ENCODE measurements around the gene PLD3.
A peak's percentile ranks its signal among the peaks of the same experiment; 100 is the strongest.

Gene PLD3

GRCh38 chr19:40417643-40417981 lies 69.1 kb downstream of the PLD3 start:
- TF ChIP-seq CEBPB (IDR thresholded peaks at IDR 0.05) (no peak), FOXM1 (IDR thresholded peaks at IDR 0.05; ENCODE audit: borderline replicate concordance, low read depth) (no peak), ZBTB7A (IDR thresholded peaks at IDR 0.05; ENCODE audit: low read depth) (no peak), NFIC (IDR thresholded peaks at IDR 0.05) (no peak), USF1 (IDR thresholded peaks at IDR 0.05) (no peak), RAD21 (IDR thresholded peaks at IDR 0.05; ENCODE audit: low read depth) (no peak), EGR1 (IDR thresholded peaks at IDR 0.05) (no peak)

GRCh38 chr19:40418040-40418439 lies 69.5 kb downstream of the PLD3 start:
- TF ChIP-seq USF1 (IDR thresholded peaks at IDR 0.05) (no peak), TAF1 (IDR thresholded peaks at IDR 0.05; ENCODE audit: low read depth) (no peak)

GRCh38 chr19:40419066-40419612 lies 70.6 kb downstream of the PLD3 start:
- no peak for TF ChIP-seq FOXM1 (IDR thresholded peaks at IDR 0.05; ENCODE audit: borderline replicate concordance, low read depth)
- TF ChIP-seq TAF1 (IDR thresholded peaks at IDR 0.05; ENCODE audit: low read depth) = no peak
- TF ChIP-seq TCF12 (IDR thresholded peaks at IDR 0.05; ENCODE audit: low read depth) = no peak

GRCh38 chr19:40419780-40420179 lies 71.3 kb downstream of the PLD3 start:
- TF ChIP-seq CEBPB (IDR thresholded peaks at IDR 0.05) (no peak), TCF12 (IDR thresholded peaks at IDR 0.05; ENCODE audit: low read depth) (no peak), TEAD4 (IDR thresholded peaks at IDR 0.05) (no peak), NFIC (IDR thresholded peaks at IDR 0.05) (no peak), CREB1 (IDR thresholded peaks at IDR 0.05; ENCODE audit: low read depth) (no peak), RAD21 (IDR thresholded peaks at IDR 0.05; ENCODE audit: low read depth) (no peak), EGR1 (IDR thresholded peaks at IDR 0.05) (no peak), TAF1 (IDR thresholded peaks at IDR 0.05; ENCODE audit: low read depth) (no peak), ZBTB7A (IDR thresholded peaks at IDR 0.05; ENCODE audit: low read depth) (no peak), FOXM1 (IDR thresholded peaks at IDR 0.05; ENCODE audit: borderline replicate concordance, low read depth) (no peak), YY1 (IDR thresholded peaks at IDR 0.05; ENCODE audit: low read depth) (no peak), MAX (IDR thresholded peaks at IDR 0.05) (no peak), EP300 (IDR thresholded peaks at IDR 0.05; ENCODE audit: borderline replicate concordance) (no peak), USF1 (IDR thresholded peaks at IDR 0.05) (no peak)

GRCh38 chr19:40420451-40420765 lies 71.9 kb downstream of the PLD3 start:
- no peak for TF ChIP-seq TCF12 (IDR thresholded peaks at IDR 0.05; ENCODE audit: low read depth)
- no peak for TF ChIP-seq ZBTB7A (IDR thresholded peaks at IDR 0.05; ENCODE audit: low read depth)
- TF ChIP-seq REST (IDR thresholded peaks at IDR 0.05; ENCODE audit: low read depth) = no peak
- no peak for TF ChIP-seq FOXM1 (IDR thresholded peaks at IDR 0.05; ENCODE audit: borderline replicate concordance, low read depth)
- no peak for TF ChIP-seq TEAD4 (IDR thresholded peaks at IDR 0.05)
- no peak for TF ChIP-seq YY1 (IDR thresholded peaks at IDR 0.05; ENCODE audit: low read depth)
- TF ChIP-seq EP300 (IDR thresholded peaks at IDR 0.05; ENCODE audit: borderline replicate concordance) = no peak
- TF ChIP-seq TAF1 (IDR thresholded peaks at IDR 0.05; ENCODE audit: low read depth) = no peak

DNA sequence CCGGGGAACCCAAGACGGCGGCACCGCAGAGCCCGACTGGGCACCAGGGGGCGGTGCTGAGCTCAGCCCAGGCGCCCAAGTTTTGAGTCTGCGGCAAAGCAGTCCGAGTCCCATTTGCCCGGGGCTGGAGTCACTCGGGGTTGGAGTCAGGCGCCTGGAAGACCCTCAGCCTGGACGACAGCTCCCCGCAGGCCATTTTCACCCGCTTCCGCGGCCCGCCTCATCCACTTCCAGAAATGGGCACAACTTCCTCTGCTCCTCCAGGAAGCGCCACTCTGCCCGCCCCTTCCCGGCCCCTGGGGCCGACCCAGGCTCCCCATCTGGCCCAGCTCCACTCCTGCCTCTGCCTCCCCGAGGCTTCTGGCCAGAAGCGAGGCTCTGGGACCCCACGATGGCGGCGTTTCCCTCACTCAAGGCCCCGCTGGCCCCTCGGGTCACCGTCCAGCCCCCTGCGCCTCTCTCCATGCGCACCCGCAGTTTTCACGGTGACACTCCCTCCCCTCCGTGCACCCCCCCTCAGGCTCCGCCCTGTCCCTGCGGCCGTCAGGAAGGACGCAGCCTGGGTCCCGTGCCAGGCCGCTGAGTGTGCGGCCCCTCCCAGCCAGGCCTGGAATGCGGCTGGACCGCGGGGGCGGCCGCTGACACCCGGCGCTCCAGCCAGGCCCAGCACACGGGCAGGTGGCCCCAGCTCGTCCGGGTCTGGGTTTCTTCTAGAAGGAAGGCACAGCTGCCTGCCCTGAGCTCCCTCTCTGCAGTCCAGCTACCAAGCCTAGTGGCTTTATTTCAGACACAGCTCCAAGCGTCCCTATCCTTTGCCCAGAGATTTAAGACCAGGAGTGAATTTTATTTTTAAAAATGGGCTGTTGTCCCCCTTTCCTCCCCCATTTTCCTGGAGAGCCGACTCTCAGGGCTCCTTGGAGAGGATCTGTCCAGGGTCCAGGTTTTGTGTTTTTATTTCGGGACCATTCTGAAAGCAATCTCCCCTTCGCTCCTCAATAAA lies 72.6 kb downstream of the PLD3 start:
- TF ChIP-seq TCF12 (IDR thresholded peaks at IDR 0.05; ENCODE audit: low read depth) = peak; percentile 81
- peak; percentile 60 for TF ChIP-seq USF1 (IDR thresholded peaks at IDR 0.05)
- TF ChIP-seq TEAD4 (IDR thresholded peaks at IDR 0.05) = peak; percentile 98
- TF ChIP-seq CEBPB (IDR thresholded peaks at IDR 0.05) = no peak
- TF ChIP-seq REST (IDR thresholded peaks at IDR 0.05; ENCODE audit: low read depth) = peak; percentile 37; the same call in 1 of the 2 replicates
- TF ChIP-seq TAF1 (IDR thresholded peaks at IDR 0.05; ENCODE audit: low read depth) = peak; percentile 69
- TF ChIP-seq MAX (IDR thresholded peaks at IDR 0.05) = peak; percentile 85
- TF ChIP-seq NFIC (IDR thresholded peaks at IDR 0.05) = peak; percentile 82
- peak; percentile 35; the same call in 1 of the 2 replicates for TF ChIP-seq RAD21 (IDR thresholded peaks at IDR 0.05; ENCODE audit: low read depth)
- no peak; the same call in 1 of the 2 replicates for TF ChIP-seq EP300 (IDR thresholded peaks at IDR 0.05; ENCODE audit: borderline replicate concordance)
- peak; percentile 32; the same call in 1 of the 2 replicates for TF ChIP-seq FOXM1 (IDR thresholded peaks at IDR 0.05; ENCODE audit: borderline replicate concordance, low read depth)
- TF ChIP-seq CREB1 (IDR thresholded peaks at IDR 0.05; ENCODE audit: low read depth) = no peak
- TF ChIP-seq ZBTB7A (IDR thresholded peaks at IDR 0.05; ENCODE audit: low read depth) = 0 out of 2 replicates have a peak, but pooled peaks have one; percentile 31
- TF ChIP-seq EGR1 (IDR thresholded peaks at IDR 0.05) = peak; percentile 98
- 0 out of 2 replicates have a peak, but pooled peaks have one; percentile 21 for TF ChIP-seq YY1 (IDR thresholded peaks at IDR 0.05; ENCODE audit: low read depth)

All from Ishikawa (cell line).